Measurements from ENCODE around the gene C1orf21.
A peak's percentile ranks its signal among the peaks of the same experiment; 100 is the strongest.

Gene C1orf21

GRCh38 chr1:184520336-184520735 is 133.5 kb downstream of the C1orf21 start:
- peak; percentile 46 for DNase-seq

GRCh38 chr1:184524248-184524647 is 137.4 kb downstream of the C1orf21 start:
- no peak for DNase-seq

GRCh38 chr1:184527402-184527801 is 140.6 kb downstream of the C1orf21 start:
- DNase-seq, result no peak

DNA sequence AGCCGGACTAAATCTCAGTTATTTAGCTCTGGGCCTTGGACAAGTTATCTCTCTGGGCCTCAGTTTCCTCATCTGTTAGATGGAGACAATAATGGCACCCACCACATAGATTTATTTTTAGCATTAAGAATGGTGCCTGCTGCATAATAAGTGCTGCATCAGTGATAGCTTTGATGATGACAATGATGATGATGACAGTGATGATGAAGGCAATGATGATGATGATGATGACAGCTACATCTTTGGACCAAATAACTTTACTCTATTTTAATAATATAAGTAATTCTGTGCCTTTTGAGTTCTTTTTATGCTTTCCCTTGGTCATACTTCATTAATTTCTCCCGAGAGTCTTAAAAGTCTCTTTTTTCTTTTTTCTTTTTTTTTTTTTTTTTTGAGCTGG is 143.4 kb downstream of the C1orf21 start:
- DNase-seq, result no peak

DNA sequence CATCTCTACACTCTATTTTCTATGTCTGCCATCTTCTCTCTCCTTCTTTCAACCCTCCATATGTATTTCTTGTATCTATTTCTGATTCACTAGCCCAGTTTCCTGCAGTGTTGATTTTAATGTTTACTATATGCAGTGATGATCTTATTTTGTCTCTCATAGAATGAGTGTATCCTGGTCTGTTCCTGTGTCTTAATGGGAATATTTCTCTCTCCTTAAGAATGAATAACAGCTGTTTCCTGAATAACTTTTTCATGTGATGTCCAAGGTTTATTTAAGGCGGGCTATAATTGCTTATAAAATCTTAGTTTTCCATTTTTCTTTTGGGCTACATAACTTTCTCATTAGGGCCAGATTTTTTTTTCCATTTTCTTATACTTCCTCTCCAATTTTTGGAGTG is 144.5 kb downstream of the C1orf21 start:
- DNase-seq, result no peak

DNA sequence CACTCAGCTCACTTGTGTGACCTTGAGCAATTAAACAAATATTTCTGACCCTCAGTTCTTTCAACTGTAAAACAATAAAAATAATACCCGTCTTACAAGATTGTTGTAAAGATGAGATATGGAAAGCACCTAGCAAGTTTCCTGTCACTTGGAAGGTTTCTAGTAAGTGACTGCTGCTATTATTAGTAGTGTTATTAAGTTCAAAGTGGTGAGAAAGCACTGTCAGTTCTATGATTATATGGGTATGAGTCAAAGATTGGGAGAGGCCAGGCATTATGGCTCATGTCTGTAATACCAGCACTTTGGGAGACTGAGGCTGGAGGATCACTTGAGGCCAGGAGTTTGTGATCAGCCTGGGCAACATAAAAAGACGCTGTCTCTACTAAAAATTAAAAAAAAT is 145.4 kb downstream of the C1orf21 start:
- no peak for DNase-seq

DNA sequence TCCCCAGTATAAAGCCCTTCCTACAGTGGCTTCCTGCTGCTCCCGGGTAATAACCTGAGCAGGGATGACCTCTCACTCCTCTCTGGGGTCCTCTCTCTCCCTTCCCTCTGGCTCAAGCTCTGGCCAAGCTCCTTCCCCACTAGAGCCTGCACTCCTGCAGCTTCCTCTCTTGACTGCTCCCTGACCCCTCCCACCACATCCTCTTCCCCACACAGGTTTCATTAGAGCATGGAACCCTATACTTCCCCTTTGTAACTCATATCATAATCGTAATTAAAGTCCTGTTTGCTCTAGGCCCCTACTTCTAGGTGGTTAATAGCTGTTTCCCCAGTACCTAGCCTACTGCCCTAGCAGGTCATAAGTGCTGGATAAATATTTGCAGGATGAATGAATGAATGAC is 146.2 kb downstream of the C1orf21 start:
- peak; percentile 12 for DNase-seq

DNA sequence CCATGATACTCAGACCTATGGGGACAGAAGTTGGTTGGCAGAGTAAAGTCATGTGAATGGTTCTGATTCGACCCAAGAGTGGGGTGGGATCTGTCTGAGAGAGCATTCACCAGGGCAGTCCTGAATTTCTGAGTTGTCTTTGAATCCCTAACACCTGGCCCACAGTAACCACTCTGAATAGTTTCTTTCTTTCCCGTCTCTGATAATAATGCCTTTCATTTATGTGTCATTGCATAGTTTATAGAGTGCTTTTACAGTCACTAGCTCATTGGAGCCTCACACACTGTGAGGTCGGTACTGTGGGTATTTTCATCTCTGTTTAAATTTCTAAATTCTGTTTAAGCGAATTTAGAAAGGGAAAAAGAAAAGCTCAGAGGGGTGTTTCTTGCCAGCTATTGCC is 147.1 kb downstream of the C1orf21 start:
- no peak for DNase-seq

DNA sequence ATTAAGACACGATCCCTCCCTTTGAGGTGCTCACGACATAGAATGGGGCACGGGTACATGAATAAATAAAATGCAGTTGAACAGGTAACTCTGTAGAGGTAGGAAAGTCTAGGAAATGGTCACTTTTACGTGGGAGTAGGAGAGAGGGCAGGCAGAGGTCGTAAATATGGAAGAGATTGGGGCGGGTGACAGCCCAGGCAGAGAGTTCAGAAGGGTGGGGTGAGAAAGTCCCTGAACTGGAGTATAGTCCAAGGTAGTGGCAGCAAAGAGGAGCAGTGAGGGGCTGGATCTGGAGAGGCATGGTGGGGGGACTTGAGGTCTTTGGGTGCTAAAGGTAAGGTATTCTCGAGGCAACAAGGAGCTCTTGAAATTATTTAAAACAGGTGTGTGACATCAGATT is 147.9 kb downstream of the C1orf21 start:
- DNase-seq, result no peak

DNA sequence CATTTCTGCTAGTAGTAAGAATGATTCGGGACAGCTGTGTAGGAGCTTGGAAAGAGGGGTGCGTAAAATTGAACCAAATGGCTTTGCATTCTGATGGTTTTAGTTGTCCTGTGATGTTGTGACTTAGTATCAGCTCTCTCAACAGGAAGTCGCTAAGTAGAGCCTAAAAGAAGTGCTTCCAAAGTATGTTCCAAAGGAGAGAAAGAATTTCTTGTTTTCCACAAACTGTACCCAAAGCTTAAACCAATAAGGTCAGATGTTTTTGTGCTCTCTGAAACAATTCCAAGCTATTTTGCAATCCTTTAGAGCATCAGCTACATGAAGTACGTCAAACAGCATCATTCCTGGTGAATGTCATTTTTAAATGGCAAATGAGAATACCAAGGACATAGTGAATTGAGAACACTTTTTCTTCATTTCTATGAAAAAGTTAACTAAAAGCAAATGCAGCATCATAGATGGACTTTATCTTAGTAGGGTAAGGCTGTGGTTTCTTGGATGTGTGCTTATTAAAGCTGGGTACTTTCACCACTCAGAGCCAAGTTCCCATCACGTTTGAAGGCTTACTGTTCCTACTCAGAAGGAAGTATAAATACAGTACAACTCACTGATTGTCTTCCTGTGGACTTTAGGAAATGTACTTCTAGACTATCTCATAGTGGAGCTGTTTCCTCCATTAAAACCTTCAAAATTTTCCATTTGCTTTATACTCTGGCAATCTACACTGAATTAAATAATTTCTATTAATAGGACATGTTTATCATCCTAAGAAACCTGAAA is 148.6 kb downstream of the C1orf21 start:
- no peak for DNase-seq

DNA sequence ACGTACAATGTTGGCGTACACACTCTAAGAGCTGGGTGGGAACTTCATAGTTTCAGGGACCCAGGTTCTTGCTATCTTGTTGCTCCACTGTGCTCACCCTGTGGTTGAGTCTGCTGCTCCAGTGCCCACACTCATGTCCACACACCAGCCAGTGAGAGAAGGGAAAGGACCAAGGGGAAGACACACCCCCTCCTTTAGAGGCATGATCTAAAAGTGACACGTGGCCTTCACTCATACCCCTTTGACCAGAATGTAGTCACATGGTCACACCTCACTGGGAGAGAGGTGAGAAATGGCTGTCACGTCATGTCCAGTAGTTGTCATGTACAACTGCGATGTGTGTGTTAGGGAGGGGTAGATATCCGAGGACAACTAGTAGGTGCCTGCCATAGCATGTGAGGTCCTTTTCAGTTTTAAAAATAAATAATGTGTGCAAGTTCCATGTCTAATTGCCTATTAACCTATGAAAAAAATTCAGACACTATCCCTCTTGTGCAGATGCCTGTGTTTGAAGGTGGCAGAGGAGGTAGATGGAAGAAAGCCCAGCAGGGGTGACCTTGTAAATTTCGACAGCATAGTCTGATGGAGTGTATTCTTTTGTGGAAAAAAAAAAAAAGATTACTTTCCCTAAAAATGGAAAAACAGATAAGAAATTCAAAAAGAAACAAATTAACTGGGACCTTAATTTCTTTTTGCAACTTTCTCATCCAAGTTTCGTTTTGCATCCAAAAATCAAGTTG is 149.6 kb downstream of the C1orf21 start:
- DNase-seq, result no peak

GRCh38 chr1:184539580-184539979 is 152.8 kb downstream of the C1orf21 start:
- no peak for DNase-seq

- no peak for DNase-seq
Measured at GRCh38 chr1:184541537-184542152, 154.8 kb downstream of the C1orf21 start.

DNA sequence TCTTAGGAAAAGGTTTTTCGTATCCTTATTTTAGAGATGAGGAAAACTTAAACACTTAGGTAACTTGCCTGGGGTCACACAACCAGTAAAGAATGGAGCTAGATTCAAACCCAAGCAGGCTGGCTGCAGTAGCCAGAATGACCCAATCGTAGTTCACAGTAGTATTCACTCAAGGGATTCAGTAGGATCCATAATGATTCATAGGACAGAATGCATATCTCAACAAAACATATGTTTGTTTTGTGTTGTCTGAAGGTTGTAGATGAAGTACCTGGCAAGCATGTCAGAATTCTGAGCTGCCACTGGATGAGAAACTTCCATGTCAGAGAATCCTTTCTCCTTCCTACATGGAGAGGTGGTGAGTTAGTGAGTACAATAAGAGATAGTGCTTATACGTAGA is 155.5 kb downstream of the C1orf21 start:
- DNase-seq, result no peak

DNA sequence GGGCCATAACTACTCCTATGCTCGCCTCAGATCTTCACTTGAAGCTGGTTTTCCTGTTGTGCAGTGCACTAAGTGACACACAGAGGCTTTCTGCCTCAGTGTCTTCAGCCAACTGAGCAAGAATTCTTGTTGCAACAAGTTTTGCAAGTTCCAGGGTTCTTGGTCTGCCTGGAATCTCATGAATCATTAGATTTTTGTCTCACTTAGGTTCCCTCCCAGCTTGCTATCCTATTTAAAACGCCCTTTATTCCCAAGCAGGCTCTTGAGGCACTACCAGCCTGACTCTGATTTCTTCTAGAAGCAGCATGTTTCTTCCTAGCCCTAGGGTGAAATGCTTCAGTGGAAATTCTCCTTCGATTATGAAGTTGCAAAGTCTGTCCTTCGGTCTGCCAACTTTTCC is 158.8 kb downstream of the C1orf21 start:
- no peak for DNase-seq

- DNase-seq, result no peak
Measured at GRCh38 chr1:184552446-184552845, 165.6 kb downstream of the C1orf21 start.

- no peak for DNase-seq
Measured at GRCh38 chr1:184553845-184554244, 167.0 kb downstream of the C1orf21 start.

DNA sequence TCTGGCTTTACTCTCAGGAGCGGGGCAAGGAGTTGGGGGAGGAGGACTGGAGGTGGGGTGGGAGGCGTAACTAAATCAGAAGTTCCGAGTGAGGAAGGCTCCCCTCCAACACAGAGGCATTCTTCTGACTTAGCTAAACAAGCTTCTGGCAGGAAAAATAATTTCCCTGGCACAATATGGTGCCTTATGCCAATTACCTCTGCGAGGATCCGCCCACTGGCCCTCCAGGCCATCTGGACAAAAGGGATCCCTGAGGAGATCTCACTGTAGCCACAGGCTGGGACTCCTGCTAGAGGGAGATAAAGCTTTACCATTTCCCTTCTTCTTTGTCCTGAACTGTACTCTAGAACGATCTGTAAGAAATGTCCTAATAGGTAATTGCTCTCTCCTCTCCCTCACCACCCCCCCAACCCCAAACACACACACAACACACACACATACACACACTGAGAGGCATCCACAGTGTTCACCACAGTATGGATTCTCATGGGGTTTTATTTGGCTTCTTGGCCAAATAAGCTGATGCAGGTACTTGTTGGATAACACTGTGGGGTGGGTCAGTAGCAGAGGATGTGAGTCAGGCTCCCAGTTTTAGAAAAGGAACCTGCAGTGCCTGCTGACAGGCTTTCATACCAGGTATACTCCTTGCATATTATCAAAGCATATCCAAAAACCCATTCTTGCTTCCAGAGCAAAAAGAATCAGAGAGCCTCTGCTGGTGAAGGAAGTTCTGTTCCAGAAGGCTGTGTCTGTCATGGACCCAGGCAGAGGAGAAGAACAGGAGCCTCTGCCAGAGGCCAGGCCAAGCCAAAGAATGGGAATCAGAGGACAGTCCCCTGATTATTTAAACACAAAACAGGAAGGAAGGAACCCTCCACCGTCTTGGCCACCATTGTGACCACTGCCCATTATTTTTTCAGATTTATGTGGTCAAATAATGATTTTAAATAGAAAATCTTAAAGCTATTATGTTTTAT is 169.1 kb downstream of the C1orf21 start:
- DNase-seq, result peak; percentile 12

GRCh38 chr1:184556665-184557064 is 169.8 kb downstream of the C1orf21 start:
- no peak for DNase-seq

GRCh38 chr1:184557423-184558347 is 170.9 kb downstream of the C1orf21 start:
- DNase-seq, result no peak

GRCh38 chr1:184558691-184559090 is 171.9 kb downstream of the C1orf21 start:
- no peak for DNase-seq

Measured in NCI-H1092 treated with DMSO at 0.1 percent for 48 hours (cell line).